Testis (tissue), 3 donors: ENCODE measurements around the gene MOCOS. TPM values are rescaled to one million over a fixed set of nuclear protein-coding genes. Genes with fewer than 3 reads are reported as not detected.

ENCODE experiments used
- DNase-seq: peaks from one replicate; pipeline ENCODE4 v3.0.0-alpha.2; 2019
- H3K27ac ChIP-seq, 2 donors: fragments of 200-600 bp; sonication (generic); one replicate each; pipeline ENCODE4 v1.5.1; 2019
- H3K27me3 ChIP-seq: fragments of 200-600 bp; sonication (generic); one replicate; pipeline ENCODE4 v1.5.1; 2019
- H3K36me3 ChIP-seq: fragments of 200-600 bp; sonication (generic); one replicate; pipeline ENCODE4 v1.5.1; 2017; ENCODE audit warnings: low read depth; ENCODE audit errors: missing control alignments
- H3K4me1 ChIP-seq: fragments of 200-600 bp; sonication (generic); one replicate; pipeline ENCODE4 v1.5.1; 2019
- H3K4me3 ChIP-seq, 2 donors: fragments of 200-600 bp; sonication (generic); one replicate each; pipeline ENCODE4 v1.5.1; 2017 to 2019
- H3K9me3 ChIP-seq: fragments of 200-600 bp; sonication (generic); one replicate; pipeline ENCODE4 v1.5.1; 2017
- POLR2A ChIP-seq: fragments of 450-650 bp; IDR thresholded peaks from one replicate; pipeline ENCODE4 v1.6.1; 2017; ENCODE audit warnings: antibody characterized with exemption, mild to moderate bottlenecking, moderate library complexity
- WGBS, 2 donors: methylation state at CpG; one replicate each; pipeline ENCODE4 v1.1.5; 2018; 5-methylcytosine and 5-hydroxymethylcytosine counted together
- intact Hi-C: fragments of 100-400 bp; cut with DNase I; formaldehyde crosslinking; loops from one replicate; pipeline ENCODE4 v1.15.1; 2023; ENCODE audit warnings: low total_unique reads
- polyA plus RNA-seq: library from polyadenylated mRNA; stranded (reverse); fragments of 350-450 nt; fragmentation: Illumina TruSeq; extraction: RNeasy Lipid Tissue Mini Kit (QIAGEN cat#74804); gene quantifications from one replicate; pipeline ENCODE4 v1.2.3, GENCODE V29; 2014; ENCODE audit warnings: low read depth, low replicate concordance; ENCODE audit not compliant: insufficient read depth
- total RNA-seq, 2 donors: library from RNA; depleted of rRNA; stranded (reverse); fragments of >200 nt; gene quantifications; one replicate each; pipeline ENCODE4 v1.2.3, GENCODE V29; 2016
- TF ChIP-seq, protein P1 (sequence below), 3 experiments: fragments of 450-650 bp in 2 of 3; fragments of 200-600 bp in 1 of 3; sonication (generic) in 1 of 3; IDR thresholded peaks; one replicate each; pipeline ENCODE4 v1.5.1; 2016 to 2019; ENCODE audit warnings: antibody characterized with exemption in 3 of 3, mild to moderate bottlenecking in 2 of 3, moderate library complexity in 1 of 3

MOCOS gene
- total and polyA plus RNA-seq, 3 donors from 2014 or later, result 1.5 to 2.9 (median 1.9) TPM

DNA sequence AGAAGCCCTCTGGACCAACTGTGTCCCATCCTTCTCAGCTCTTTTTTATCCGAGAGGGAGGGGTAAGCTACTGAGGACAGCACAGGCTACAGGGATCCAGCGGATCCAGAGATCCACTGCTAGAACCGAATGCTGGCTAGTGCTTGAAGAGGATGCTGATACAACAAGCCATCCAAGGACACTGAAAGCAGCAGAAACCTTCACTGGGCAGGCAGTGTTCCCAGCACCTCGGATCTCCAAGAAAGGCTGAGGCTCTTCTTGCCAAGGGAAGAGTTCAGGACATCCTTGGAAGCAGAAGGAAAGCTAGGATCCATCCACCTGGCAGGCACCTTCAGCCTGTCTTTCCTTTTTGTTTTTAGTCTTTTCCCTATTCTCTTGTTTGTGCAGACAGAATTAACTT is 97.0 kb downstream of the MOCOS start:
- no peak for TF ChIP-seq POLR2A
- TF ChIP-seq, protein P1, sequence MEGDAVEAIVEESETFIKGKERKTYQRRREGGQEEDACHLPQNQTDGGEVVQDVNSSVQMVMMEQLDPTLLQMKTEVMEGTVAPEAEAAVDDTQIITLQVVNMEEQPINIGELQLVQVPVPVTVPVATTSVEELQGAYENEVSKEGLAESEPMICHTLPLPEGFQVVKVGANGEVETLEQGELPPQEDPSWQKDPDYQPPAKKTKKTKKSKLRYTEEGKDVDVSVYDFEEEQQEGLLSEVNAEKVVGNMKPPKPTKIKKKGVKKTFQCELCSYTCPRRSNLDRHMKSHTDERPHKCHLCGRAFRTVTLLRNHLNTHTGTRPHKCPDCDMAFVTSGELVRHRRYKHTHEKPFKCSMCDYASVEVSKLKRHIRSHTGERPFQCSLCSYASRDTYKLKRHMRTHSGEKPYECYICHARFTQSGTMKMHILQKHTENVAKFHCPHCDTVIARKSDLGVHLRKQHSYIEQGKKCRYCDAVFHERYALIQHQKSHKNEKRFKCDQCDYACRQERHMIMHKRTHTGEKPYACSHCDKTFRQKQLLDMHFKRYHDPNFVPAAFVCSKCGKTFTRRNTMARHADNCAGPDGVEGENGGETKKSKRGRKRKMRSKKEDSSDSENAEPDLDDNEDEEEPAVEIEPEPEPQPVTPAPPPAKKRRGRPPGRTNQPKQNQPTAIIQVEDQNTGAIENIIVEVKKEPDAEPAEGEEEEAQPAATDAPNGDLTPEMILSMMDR (IDR thresholded peaks at IDR 0.05), result no peak
- Histone ChIP-seq H3K4me3 (no peak overlapping the region), H3K36me3 (no peaks in the 10 kb centered on the region), H3K27ac (no peak overlapping the region), H3K9me3 (no peaks in the 10 kb centered on the region), H3K4me1 (peaks cover 4% of the 10 kb centered on the region), H3K27me3 (no peaks in the 10 kb centered on the region)
- no peak for DNase-seq
- intact Hi-C loops, result no loop called here
- WGBS, 2 donors, result 32 to 44% methylated on average over 3 to 4 of the region's 4 CpGs

DNA sequence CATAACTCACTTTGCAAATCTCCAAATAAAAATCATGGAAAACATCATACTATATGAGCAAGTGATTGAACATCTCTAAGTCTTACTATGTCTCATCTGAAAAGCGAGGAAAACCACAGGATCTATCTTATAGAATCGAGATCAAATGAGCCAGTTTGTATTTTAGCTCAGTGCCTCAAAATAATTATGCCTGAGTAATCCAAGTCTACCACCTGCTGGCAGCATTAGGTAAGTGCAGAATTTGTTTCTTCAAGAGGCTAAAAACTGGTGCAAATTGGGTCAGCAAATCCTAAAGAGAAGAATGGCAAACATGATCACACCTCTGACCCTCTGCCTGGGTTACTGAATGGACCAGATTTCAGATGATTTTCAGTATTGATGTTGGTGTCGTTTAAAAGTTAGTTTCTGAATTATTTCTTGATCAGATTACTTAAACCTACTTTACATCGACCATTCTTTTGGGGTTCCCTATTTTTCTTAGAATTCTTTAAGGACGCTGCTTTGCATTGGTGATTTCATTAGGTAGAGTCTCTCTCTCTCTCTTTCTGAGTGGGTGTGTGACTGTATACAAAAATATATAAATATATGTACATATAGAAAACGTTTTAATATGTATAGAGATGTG is 97.5 kb downstream of the MOCOS start:
- H3K36me3 ChIP-seq, result no peaks in the 10 kb centered on the region
- peaks cover 4% of the 10 kb centered on the region for H3K4me1 ChIP-seq
- 34 to 37% methylated on average over 6 of the region's 6 CpGs for WGBS, 2 donors
- no peaks in the 10 kb centered on the region for H3K27me3 ChIP-seq
- DNase-seq, result peak; percentile 72
- intact Hi-C loops, result loop anchor here (5.0 kb wide), 1 partner anchor 192 kb away; no protein-coding TSS in a partner anchor
- TF ChIP-seq, protein P1 (IDR thresholded peaks at IDR 0.05), result peak; percentile 92 to 93 (median 93)
- TF ChIP-seq POLR2A, result no peak
- no peak overlapping the region for H3K27ac ChIP-seq
- no peak overlapping the region for H3K4me3 ChIP-seq
- H3K9me3 ChIP-seq, result no peaks in the 10 kb centered on the region

DNA sequence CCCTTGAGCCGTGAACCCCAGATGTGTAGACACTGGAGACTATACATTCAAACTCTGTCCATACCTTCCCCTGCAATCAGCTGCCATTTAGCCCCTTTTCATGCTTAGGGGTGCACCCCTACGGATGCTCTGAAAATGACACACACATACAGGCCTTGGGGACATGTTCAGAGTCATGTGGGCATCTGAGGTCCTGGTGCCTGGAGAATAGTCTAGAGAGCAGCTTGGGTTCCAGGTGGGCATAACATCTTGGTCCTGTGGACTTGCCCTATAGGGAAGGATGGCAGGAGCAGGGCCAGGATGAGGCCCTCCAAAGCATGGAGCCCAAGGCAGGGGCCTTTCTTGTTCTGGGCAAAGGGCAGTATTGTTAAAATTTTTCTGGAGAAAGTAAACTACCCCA is 100.4 kb downstream of the MOCOS start:
- Histone ChIP-seq H3K36me3 (no peaks in the 10 kb centered on the region), H3K27me3 (no peaks in the 10 kb centered on the region), H3K4me1 (peaks cover 4% of the 10 kb centered on the region), H3K9me3 (no peaks in the 10 kb centered on the region), H3K27ac (no peak overlapping the region), H3K4me3 (no peak overlapping the region)
- intact Hi-C loops, result loop anchor here (5.0 kb wide), 1 partner anchor 195 kb away; no protein-coding TSS in a partner anchor
- WGBS, 2 donors, result 88 to 100% methylated on average over 2 of the region's 2 CpGs
- no peak for DNase-seq
- TF ChIP-seq POLR2A, result no peak
- TF ChIP-seq, protein P1 (IDR thresholded peaks at IDR 0.05), result no peak

DNA sequence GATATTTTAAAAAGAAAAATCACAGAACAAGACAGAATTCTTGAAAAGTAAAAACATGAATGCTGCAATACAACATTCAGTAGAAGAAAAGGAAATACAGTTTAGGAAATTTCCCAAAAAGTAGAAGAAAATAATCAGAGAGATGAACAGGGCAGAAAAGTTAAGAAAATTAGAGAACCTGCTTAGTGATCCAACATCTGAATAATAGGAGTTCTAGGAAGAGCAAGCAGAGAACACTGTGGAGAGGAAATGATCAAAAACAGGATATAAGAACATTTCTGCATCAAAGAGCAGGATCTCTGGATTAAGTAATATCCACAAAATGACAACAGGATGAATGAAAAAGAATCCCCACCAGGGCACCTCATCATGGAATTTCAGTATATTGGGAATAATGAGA is 101.4 kb downstream of the MOCOS start:
- intact Hi-C loops, result loop anchor here (5.0 kb wide), 1 partner anchor 196 kb away; no protein-coding TSS in a partner anchor
- no peak for TF ChIP-seq POLR2A
- TF ChIP-seq, protein P1 (IDR thresholded peaks at IDR 0.05), result no peak

DNA sequence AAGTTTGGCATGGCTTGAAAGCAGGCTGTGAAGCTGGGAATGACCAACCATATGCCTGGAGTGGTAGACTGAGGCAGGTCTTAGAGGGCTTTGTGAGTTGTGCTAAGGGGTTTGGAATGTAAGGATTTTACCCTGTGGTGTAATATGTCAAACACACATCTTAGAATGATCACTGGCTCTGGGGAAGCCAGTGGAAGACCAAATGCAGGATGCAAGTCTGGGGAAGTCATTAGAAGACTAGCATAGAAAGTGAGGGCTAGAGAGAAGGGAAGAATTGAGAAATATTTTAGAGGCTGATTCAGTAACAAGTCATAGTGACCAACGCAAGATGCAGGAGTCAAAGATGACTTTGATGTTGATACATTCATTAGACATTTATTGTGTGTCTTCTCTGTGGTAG is 106.7 kb downstream of the MOCOS start:
- no peaks in the 10 kb centered on the region for H3K36me3 ChIP-seq
- no peak overlapping the region for H3K4me3 ChIP-seq
- no peak for TF ChIP-seq POLR2A
- TF ChIP-seq, protein P1 (IDR thresholded peaks at IDR 0.05), result no peak
- intact Hi-C loops, result no loop called here
- DNase-seq, result no peak
- no peaks in the 10 kb centered on the region for H3K27me3 ChIP-seq
- peaks cover 4% of the 10 kb centered on the region for H3K4me1 ChIP-seq
- WGBS, 2 donors, result 86 to 90% methylated on average over 1 of the region's 1 CpG
- no peaks in the 10 kb centered on the region for H3K9me3 ChIP-seq
- H3K27ac ChIP-seq, result no peak overlapping the region

More for the DNA sequence above, 101.4 kb downstream of the MOCOS start:
- no peak for DNase-seq
- no peak overlapping the region for H3K27ac ChIP-seq
- H3K4me1 ChIP-seq, result peaks cover 4% of the 10 kb centered on the region
- H3K9me3 ChIP-seq, result no peaks in the 10 kb centered on the region
- no peaks in the 10 kb centered on the region for H3K36me3 ChIP-seq
- no peak overlapping the region for H3K4me3 ChIP-seq
- no peaks in the 10 kb centered on the region for H3K27me3 ChIP-seq
